GM18498 (cell line): ENCODE measurements around the gene DMRT3.
"Not testable (repeated sequence)": the region's sequence is repeated elsewhere in the genome, so short reads cannot be mapped to it uniquely, and the experiment has no call there.

Source experiments
- ATAC-seq: cut with Tn5 transposase; IDR thresholded peaks from one replicate; pipeline ENCODE4 v1.9.1; 2021; ENCODE audit warnings: mild to moderate bottlenecking, moderate library complexity; ENCODE audit not compliant: unreplicated experiment

Gene DMRT3

GRCh38 chr9:998299-999110 lies 22.1 kb downstream of the DMRT3 start:
- not testable (repeated sequence) for ATAC-seq

DNA sequence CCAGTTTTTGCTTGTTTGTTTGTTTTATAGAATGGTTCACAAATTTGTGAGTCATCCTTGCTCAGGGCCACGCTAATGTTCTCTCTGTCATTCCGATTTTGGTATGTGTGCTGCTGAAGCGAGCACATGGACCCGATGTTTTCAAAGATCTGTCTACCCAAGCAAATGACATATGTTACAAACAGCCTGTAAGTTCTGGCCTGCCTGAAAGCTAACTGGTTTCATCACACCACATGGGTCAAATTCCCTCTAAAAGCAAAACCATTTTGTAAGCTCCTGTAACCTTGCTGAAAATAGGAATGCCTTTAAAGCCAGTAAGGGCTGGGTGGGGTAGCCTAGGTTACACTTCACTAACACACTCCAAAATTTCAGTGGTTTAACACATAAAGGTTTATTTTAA lies 25.4 kb downstream of the DMRT3 start:
- ATAC-seq, result no peak

GRCh38 chr9:1002678-1003077 lies 26.2 kb downstream of the DMRT3 start:
- ATAC-seq, result no peak

- ATAC-seq, result peak; percentile 53
These were observed 28.7 kb downstream of the DMRT3 start for GRCh38 chr9:1005043-1005667.

DNA sequence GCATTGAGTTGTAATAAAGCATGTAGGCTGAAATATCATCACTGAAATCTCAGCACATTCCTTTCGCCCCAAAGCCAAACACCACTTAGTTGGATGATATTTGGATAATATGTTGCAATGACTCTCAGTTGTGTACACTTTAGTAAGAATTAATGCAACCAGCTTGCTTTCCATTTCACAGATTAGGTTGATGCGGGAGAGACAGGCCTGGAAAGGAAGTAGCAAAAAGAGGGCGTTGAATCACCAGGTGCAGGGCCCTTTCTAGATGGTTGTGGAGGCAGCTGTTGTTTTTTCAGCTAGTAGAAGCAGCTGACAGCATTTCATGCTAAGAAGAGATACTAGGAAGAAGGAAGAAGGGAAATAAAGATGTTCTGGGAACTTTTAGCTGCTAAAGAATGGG lies 30.9 kb downstream of the DMRT3 start:
- ATAC-seq, result no peak

GRCh38 chr9:1008216-1008615 lies 31.8 kb downstream of the DMRT3 start:
- ATAC-seq, result no peak

DNA sequence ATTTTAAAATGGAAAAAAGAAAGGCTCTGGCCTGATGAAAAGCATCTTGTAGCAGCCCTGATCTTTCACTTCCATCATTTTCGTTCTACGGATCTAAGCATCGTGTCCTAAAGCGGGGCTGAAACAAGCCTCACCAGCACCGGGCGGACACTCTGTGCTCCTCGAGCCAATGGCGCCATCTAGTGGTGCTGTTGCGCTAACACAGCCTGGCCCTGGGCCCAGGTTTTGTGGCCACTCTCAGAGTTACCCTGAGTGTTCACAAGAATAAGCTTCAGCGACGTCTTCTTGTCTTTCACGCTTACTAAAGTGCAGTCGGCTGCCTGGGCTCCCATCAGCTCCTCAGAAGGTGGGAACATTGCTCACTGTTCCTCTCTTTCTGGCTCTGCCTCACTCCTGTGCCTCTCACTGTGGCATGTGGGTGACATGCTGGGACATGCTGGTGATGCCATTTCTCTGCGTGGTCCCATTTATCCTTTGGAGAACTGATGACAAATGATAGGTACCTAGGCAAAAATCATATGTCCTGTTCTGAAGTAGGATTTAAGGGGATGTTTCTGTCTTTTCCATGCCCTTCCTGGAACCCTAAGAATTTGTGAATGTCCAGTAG lies 32.7 kb downstream of the DMRT3 start:
- ATAC-seq, result peak; percentile 98

- no peak for ATAC-seq
These were observed 36.6 kb downstream of the DMRT3 start for GRCh38 chr9:1013021-1013420.

DNA sequence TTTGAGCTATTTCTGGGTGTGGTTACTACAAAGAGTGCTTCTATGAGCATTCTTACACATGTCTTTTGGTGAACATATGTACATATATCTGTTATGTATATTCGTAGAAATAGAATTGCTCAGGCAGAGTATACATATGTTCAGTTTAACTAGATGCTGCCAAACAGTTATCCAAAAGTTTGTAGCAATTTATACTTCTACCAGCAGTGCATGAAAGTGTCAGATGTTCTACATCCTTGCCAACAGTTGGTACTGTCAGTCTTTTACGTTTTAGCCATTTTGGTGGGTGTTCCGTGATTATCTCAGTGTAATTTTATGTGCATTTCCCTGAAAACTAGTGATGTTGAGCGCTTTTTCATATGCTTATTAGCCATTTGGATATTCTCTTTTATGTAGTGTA lies 37.8 kb downstream of the DMRT3 start:
- ATAC-seq, result no peak

GRCh38 chr9:1014640-1015039 lies 38.2 kb downstream of the DMRT3 start:
- ATAC-seq, result no peak

- no peak for ATAC-seq
These were observed 41.7 kb downstream of the DMRT3 start for GRCh38 chr9:1018121-1018520.

DNA sequence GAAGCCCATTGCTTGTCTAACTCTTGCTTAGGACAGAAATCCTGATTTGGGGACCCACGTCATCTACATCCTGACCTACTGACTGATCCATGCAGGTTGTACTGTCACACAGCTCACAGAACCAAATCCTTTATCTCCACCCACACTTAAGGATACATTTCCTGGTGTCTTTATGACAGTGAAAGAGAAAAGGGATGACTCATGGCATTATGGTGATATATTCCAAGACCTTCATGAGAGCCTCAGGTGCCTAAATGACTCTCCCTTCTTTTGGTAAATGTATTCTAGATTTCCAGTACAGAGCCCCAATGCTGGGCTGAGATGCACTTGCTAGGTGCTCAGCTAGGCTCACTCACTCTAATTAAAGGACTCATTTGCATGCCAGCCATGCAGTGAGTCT lies 47.7 kb downstream of the DMRT3 start:
- no peak for ATAC-seq

GRCh38 chr9:1025131-1025530 lies 48.7 kb downstream of the DMRT3 start:
- ATAC-seq, result no peak

DNA sequence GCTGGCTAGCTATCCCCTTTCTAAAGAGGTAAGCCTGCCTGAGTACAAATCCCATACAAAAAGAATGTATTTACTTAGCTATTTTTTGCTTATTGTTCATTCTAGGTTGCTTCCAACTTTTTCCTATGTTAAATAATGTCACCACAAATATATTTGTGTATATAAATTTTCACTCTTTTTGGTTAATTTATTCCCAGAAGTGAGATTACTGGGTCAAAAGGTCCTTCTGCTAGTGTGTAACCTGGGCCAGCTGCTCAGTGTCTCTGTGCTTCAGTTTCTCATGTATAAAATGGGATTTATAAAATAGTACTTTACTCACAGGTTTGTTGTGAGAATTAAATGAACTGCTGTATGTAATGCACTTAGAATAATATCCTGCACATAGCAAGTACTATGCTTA lies 49.8 kb downstream of the DMRT3 start:
- no peak for ATAC-seq

GRCh38 chr9:1028501-1029190 lies 52.2 kb downstream of the DMRT3 start:
- no peak for ATAC-seq

GRCh38 chr9:1031951-1032601 lies 55.6 kb downstream of the DMRT3 start:
- no peak for ATAC-seq

DNA sequence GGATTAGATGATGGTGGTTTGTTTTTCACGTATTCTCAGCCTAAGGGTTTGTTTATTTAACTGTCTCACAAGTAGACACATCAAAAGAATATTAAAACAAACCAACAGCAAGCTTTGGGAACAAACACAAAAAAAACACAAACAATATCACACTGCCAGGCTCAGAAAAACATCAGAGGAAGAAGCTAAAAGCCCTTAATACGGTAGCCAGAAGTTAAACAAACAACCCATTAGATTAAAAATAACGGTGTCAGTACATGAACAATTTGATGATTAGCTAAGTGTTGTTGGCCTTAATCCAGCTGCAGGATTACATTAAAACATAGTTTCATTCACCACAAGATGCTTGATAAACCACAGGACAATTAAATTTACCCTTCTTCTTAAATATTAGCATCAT lies 57.8 kb downstream of the DMRT3 start:
- ATAC-seq, result no peak

GRCh38 chr9:1039589-1039988 lies 63.1 kb downstream of the DMRT3 start:
- ATAC-seq, result no peak
